Measurements from ENCODE around the gene BMP8B. TPM values are rescaled to one million over a fixed set of nuclear protein-coding genes. Genes with fewer than 3 reads are reported as not detected.
A peak's percentile ranks its signal among the peaks of the same experiment; 100 is the strongest.

Gene BMP8B
- total and polyA plus RNA-seq, 2 of the 8 experiments (the other 6 are each of a cell fraction or from before 2014, with no cell fraction given), result 0.37 to 0.50 TPM

- H2BK15ac ChIP-seq (ENCODE audit: low read length), result no peak overlapping the region
- H3K9me3 ChIP-seq (ENCODE audit: insufficient read depth in 2 of 2, low read depth in 1 of 2, low read length in 1 of 2), result no peaks in the 10 kb centered on the region
- no peak overlapping the region for H2BK20ac ChIP-seq (ENCODE audit: low read length)
- H4K8ac ChIP-seq (ENCODE audit: extremely low read depth, insufficient read depth, low read length), result no peak overlapping the region
- H3K9ac ChIP-seq (replicated peaks in 1 of 4; ENCODE audit: extremely low read depth in 1 of 4, low read depth in 3 of 4, low read length in 3 of 4), result no peak overlapping the region
- DNase-seq (ENCODE audit: low read depth in 1 of 2, low spot score in 2 of 2) (no peak), FAIRE-seq (no peak)
- no peak overlapping the region for H3K4ac ChIP-seq (replicated peaks; ENCODE audit: insufficient read length, low read depth, low read length)
- H3K18ac ChIP-seq (ENCODE audit: extremely low read depth, low read length), result no peak overlapping the region
- no peaks in the 10 kb centered on the region for H3K79me2 ChIP-seq (ENCODE audit: control insufficient read depth in 1 of 2, insufficient read depth in 2 of 2, low read length in 2 of 2)
- no peaks in the 10 kb centered on the region for H4K20me1 ChIP-seq (replicated peaks in 1 of 2; ENCODE audit: control insufficient read depth in 1 of 2, insufficient read depth in 2 of 2, low read length in 2 of 2)
- no peak overlapping the region for H3K14ac ChIP-seq (ENCODE audit: insufficient read length)
- H3K79me1 ChIP-seq (ENCODE audit: low read depth, low read length), result no peaks in the 10 kb centered on the region
- no peaks in the 10 kb centered on the region for H3K4me1 ChIP-seq (replicated peaks in 1 of 4; ENCODE audit: control insufficient read depth in 3 of 4, insufficient read depth in 4 of 4, low read length in 3 of 4)
- no peak overlapping the region for H3K56ac ChIP-seq (replicated peaks; ENCODE audit: insufficient read length, low read depth, low read length)
- H3K27ac ChIP-seq (ENCODE audit: low read depth, low read length), result no peak overlapping the region
- H3K27me3 ChIP-seq (replicated peaks in 1 of 4; ENCODE audit: control insufficient read depth in 3 of 4, extremely low read depth in 1 of 4, insufficient read depth in 3 of 4, low read length in 3 of 4), result no peaks in the 10 kb centered on the region
- H2BK120ac ChIP-seq (replicated peaks; ENCODE audit: low read depth, low read length), result no peak overlapping the region
- no peak overlapping the region for H2AK5ac ChIP-seq (ENCODE audit: low read depth, low read length)
- H2BK12ac ChIP-seq (ENCODE audit: low read depth, low read length), result no peak overlapping the region
- ChIA-PET CTCF (ENCODE audit: partially characterized antibody) (interaction anchor here (0.8 to 3.7 kb wide), 4 partner anchors 9 to 147 kb away, joined by 3 to 15 read pairs (median 8); partner anchors contain the start of gene MYCL), POLR2A (ENCODE audit: partially characterized antibody) (interaction anchor here (0.9 to 1.7 kb wide), 5 partner anchors 71 to 146 kb away, joined by 3 to 4 read pairs (median 3); partner anchors contain the start of gene PPIE)
- no peak overlapping the region for H2AFZ ChIP-seq (ENCODE audit: low read length)
- H4K5ac ChIP-seq (ENCODE audit: insufficient read length, low read depth, low read length), result no peak overlapping the region
- no peaks in the 10 kb centered on the region for H3K36me3 ChIP-seq (ENCODE audit: control insufficient read depth in 2 of 4, insufficient read depth in 4 of 4, low read length in 3 of 4)
- no peak overlapping the region for H4K91ac ChIP-seq (replicated peaks; ENCODE audit: insufficient read length, low read length)
- H3K23ac ChIP-seq (ENCODE audit: insufficient read length), result no peak overlapping the region
- 90% methylated on average over 6 of the region's 6 CpGs; no CpG with 5 or more reads in 1 of the 2 experiments for WGBS, 2 experiments (ENCODE audit: extremely low coverage in 1 of 2, insufficient coverage in 1 of 2, insufficient read length in 1 of 2, insufficient replicate concordance in 2 of 2, low coverage in 1 of 2, low lambda C conversion rate in 2 of 2, missing lambda C conversion rate in 1 of 2)
- no peaks in the 10 kb centered on the region for H3K23me2 ChIP-seq (ENCODE audit: low read depth, low read length)
- no peak for TF ChIP-seq MAFK (IDR thresholded peaks at IDR 0.05; ENCODE audit: low read depth, low read length)
- TF ChIP-seq, protein P1, sequence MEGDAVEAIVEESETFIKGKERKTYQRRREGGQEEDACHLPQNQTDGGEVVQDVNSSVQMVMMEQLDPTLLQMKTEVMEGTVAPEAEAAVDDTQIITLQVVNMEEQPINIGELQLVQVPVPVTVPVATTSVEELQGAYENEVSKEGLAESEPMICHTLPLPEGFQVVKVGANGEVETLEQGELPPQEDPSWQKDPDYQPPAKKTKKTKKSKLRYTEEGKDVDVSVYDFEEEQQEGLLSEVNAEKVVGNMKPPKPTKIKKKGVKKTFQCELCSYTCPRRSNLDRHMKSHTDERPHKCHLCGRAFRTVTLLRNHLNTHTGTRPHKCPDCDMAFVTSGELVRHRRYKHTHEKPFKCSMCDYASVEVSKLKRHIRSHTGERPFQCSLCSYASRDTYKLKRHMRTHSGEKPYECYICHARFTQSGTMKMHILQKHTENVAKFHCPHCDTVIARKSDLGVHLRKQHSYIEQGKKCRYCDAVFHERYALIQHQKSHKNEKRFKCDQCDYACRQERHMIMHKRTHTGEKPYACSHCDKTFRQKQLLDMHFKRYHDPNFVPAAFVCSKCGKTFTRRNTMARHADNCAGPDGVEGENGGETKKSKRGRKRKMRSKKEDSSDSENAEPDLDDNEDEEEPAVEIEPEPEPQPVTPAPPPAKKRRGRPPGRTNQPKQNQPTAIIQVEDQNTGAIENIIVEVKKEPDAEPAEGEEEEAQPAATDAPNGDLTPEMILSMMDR (IDR thresholded peaks at IDR 0.05; ENCODE audit: control extremely low read depth in 1 of 3, insufficient read depth in 1 of 3, low read depth in 1 of 3, low read length in 3 of 3), result peak in 1 of 3 experiments; percentile 8; a peak in 1 of 4 replicates
- H3K4me2 ChIP-seq (ENCODE audit: insufficient read depth in 1 of 2, low read depth in 2 of 2, low read length in 2 of 2), result no peak overlapping the region
- no peak overlapping the region for H2BK5ac ChIP-seq (ENCODE audit: low read depth, low read length)
- no peak overlapping the region for H3K4me3 ChIP-seq (ENCODE audit: extremely low read depth in 1 of 4, insufficient read depth in 2 of 4, low read depth in 3 of 4, low read length in 4 of 4)
Observed at GRCh38 chr1:39826583-39826982, 37.9 kb upstream of the BMP8B start.
